Measurements from ENCODE around the gene EPO.

DNA sequence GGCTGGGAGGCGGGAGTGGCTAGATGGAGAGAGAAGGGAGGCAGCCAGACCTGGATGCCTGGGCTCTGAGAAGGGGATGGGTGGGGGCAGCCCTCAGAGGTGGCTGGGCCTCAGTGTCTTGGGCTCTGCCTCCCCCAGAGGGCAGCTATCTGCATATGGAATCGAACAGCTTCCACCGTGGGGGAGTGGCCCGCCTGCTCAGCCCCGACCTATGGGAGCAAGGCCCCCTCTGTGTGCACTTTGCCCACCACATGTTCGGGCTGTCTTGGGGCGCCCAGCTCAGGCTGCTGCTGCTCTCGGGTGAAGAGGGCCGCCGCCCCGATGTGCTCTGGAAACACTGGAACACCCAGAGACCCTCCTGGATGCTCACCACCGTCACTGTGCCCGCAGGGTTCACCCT is 16.4 kb downstream of the EPO start:
- TF ChIP-seq POLR2A (IDR thresholded peaks at IDR 0.05; ENCODE audit: control extremely low read depth in 1 of 2, low read depth in 2 of 2, low read length in 2 of 2) (no peak), SP1 (IDR thresholded peaks at IDR 0.05; ENCODE audit: low read depth, low read length) (no peak), EP300 (IDR thresholded peaks at IDR 0.05; ENCODE audit: borderline replicate concordance in 1 of 2, low read depth in 2 of 2, low read length in 2 of 2) (no peak)

Measured in H1 (cell line).